Naive thymus-derived CD8-positive, alpha-beta T cell (primary cell): ENCODE results near the gene NGLY1. TPM values are rescaled to one million over a fixed set of nuclear protein-coding genes. Genes with fewer than 3 reads are reported as not detected.
A peak's percentile ranks its signal among the peaks of the same experiment; 100 is the strongest.

Experiments used
- ATAC-seq, 2 donors: fragments of 150-1000 bp; cut with Tn5 transposase in 1 of 2; sonication (Bioruptor Pico), chemical (Tn5 transposase) in 1 of 2; 1 replicate in 1 of 2; 2 replicates in 1 of 2; pipeline ENCODE4 v1.10.0; 2021; ENCODE audit warnings: mild to moderate bottlenecking in 2 of 2, moderate library complexity in 2 of 2
- POLR2A ChIA-PET: fragments of 350-600 bp; sonication (Branson Sonifier 250); formaldehyde crosslinking; loops from one replicate; lab custom pipeline; 2021; ENCODE audit warnings: antibody characterized with exemption; lab: Charles Lee
- DNase-seq, 10 donors: peaks; one replicate each; pipeline versions ENCODE4 v3.0.0 to v3.0.0-alpha.2; 2020 to 2022
- H3K27ac Mint-ChIP-seq, 10 donors: one replicate each; pipeline ENCODE4 v1.8.0; 2020 to 2022; ENCODE audit warnings: mild to moderate bottlenecking in 10 of 10, mixed read lengths in 10 of 10, moderate library complexity in 4 of 10, inconsistent platforms in 1 of 10
- H3K27me3 Mint-ChIP-seq, 5 donors: one replicate each; pipeline ENCODE4 v1.8.0; 2021 to 2022; ENCODE audit warnings: mixed read lengths in 5 of 5
- H3K36me3 Mint-ChIP-seq, 3 donors: one replicate each; pipeline ENCODE4 v1.8.0; 2020 to 2022; ENCODE audit warnings: mixed read lengths in 3 of 3, mild to moderate bottlenecking in 2 of 3, inconsistent platforms in 1 of 3
- H3K4me1 Mint-ChIP-seq, 4 donors: one replicate each; pipeline ENCODE4 v1.8.0; 2021 to 2022; ENCODE audit warnings: mixed read lengths in 4 of 4
- H3K4me3 Mint-ChIP-seq, 10 donors: one replicate each; pipeline ENCODE4 v1.8.0; 2020 to 2022; ENCODE audit warnings: mild to moderate bottlenecking in 10 of 10, mixed read lengths in 10 of 10, moderate library complexity in 6 of 10, inconsistent platforms in 1 of 10
- H3K9me3 Mint-ChIP-seq, 9 donors: one replicate each; pipeline ENCODE4 v1.8.0; 2020 to 2022; ENCODE audit warnings: mixed read lengths in 9 of 9, mild to moderate bottlenecking in 3 of 9, inconsistent platforms in 1 of 9, moderate library complexity in 1 of 9
- polyA plus RNA-seq, 3 donors: library from polyadenylated mRNA; unstranded; fragments of 300-500 nt; fragmentation: Illumina TruSeq; gene quantifications; one replicate each; pipeline ENCODE4 v1.2.3, GENCODE V29; 2021
- total RNA-seq, 8 experiments: library from RNA in 2 of 8; stranded (reverse) in 2 of 8; gene quantifications; one replicate each; pipeline ENCODE4 v1.2.3 and lab custom pipeline; 2021 to 2026

The NGLY1 gene
- total and polyA plus RNA-seq, 5 experiments from 2014 or later: 33.4 to 92.4 (median 52.0) TPM

DNA sequence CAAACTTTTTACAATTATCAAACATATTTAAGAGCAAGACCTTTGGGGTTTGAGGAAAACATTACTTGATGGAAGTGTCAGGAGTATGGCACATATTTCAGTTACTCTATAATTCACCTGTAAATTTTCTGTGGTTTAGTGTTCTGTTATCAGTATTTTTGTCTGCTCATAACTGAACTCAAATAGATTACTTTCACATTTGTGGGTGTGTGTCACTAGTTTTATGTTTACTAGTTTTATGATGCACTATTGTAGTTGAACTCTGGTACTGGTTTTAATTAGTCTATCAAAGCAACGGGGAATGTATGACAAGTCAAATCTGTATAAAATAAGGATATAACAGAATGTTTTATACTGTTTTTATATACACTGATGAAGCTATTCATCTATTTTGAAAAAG lies 33.9 kb upstream of the NGLY1 start:
- no peaks in the 10 kb centered on the region for H3K9me3 Mint-ChIP-seq

DNA sequence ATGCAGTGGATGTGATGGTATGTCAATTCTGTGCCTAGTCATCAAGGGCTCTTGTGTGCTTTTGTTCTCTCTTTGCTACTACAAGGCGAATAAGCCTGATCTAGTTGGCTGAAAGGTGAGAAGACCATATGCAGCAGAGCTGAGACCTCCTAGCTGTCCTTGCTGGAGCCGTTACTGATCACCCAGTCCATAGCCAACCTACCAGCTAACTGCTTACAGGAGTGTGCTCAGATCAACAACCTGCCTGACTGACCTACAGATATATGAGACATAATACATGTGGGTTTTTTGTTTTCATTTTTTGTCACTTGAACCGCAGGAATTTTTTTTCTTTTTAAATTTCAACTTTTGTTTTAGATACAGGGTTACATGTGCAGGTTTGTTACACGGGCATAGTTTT lies 29.4 kb upstream of the NGLY1 start:
- H3K27ac Mint-ChIP-seq: no peak overlapping the region
- H3K36me3 Mint-ChIP-seq: no peaks in the 10 kb centered on the region
- ATAC-seq (no peak), DNase-seq (no peak)
- peaks cover 0 to 2% (median 0%) of the 10 kb centered on the region in 4 donors for H3K4me1 Mint-ChIP-seq
- POLR2A ChIA-PET: no interaction called here
- peaks cover 2 to 12% (median 4%) of the 10 kb centered on the region in 5 donors for H3K27me3 Mint-ChIP-seq
- no peaks in the 10 kb centered on the region for H3K9me3 Mint-ChIP-seq
- H3K4me3 Mint-ChIP-seq: no peak overlapping the region

More for the DNA sequence above, 33.9 kb upstream of the NGLY1 start:
- ATAC-seq: no peak
- no peak for DNase-seq
- Mint-ChIP-seq H3K4me1 (peaks cover 0 to 2% (median 0%) of the 10 kb centered on the region in 4 donors), H3K4me3 (no peak overlapping the region), H3K36me3 (no peaks in the 10 kb centered on the region), H3K27me3 (peaks cover 0 to 4% (median 0%) of the 10 kb centered on the region in 5 donors), H3K27ac (no peak overlapping the region)
- POLR2A ChIA-PET: no interaction called here

DNA sequence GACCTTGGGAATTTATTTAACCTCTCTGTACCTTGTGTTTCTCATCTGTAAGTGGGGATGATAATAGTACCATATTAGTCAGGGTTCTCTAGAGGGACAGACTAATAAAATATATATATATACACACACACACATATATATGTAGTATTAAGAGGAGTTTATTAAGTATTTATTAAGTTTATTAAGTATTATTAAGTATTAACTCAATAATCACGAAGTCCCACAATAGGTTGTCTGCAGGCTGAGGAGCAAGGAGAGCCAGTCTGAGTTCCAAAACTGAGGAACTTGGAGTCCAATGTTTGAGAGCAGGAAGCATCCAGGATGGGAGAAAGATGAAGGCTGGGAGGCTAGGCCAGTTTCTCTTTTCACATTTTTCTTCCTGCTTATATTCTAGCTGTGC lies 21.4 kb upstream of the NGLY1 start:
- no peak for DNase-seq
- Mint-ChIP-seq H3K4me1 (no peaks in the 10 kb centered on the region), H3K4me3 (no peak overlapping the region), H3K9me3 (no peaks in the 10 kb centered on the region), H3K36me3 (no peaks in the 10 kb centered on the region), H3K27me3 (peaks cover 3 to 22% (median 12%) of the 10 kb centered on the region in 5 donors), H3K27ac (no peak overlapping the region)
- POLR2A ChIA-PET: no interaction called here
- no peak for ATAC-seq

DNA sequence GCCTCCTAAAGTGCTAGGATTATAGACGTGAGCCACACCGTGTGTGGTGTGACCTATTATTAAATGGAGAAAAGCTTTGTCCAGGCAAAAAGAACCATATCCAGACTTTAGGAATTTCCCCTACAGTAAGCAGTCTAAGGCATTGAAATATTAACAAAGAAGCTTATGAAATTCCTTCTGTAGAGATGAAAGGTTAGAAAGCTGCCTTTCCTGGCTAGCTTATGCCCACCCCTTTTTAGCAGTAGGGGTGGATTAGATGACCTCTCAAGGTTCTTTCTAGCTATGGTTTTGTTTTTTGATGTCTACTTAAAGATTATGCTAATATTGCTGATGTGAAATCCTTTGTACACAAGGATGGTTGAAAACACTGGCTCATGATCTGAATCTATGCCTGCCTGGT lies 20.6 kb upstream of the NGLY1 start:
- ATAC-seq: no peak
- DNase-seq: no peak
- Mint-ChIP-seq H3K9me3 (no peaks in the 10 kb centered on the region), H3K27ac (no peak overlapping the region), H3K27me3 (peaks cover 3 to 18% (median 11%) of the 10 kb centered on the region in 5 donors), H3K4me3 (no peak overlapping the region), H3K36me3 (no peaks in the 10 kb centered on the region), H3K4me1 (no peaks in the 10 kb centered on the region)
- POLR2A ChIA-PET: no interaction called here

DNA sequence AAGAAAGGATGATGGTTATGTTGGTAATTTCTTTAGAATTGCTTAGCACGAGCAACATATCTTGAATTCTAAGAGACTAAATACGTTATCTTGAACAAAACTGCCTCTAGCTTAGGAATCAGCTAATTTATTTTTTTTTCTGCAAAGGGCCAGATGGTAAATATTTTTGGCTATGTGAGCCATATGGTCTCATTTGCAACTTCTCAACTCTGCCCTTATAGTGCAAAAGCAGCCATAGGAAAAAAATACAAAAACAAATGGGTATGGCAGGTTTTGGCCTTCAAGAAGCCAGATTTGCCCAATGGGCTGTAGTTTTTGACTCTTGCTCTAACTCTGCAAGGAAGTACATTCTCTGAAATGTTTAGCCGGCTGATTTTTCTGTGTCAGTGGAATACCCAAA lies 18.5 kb upstream of the NGLY1 start:
- no peak for DNase-seq
- POLR2A ChIA-PET: no interaction called here
- H3K4me3 Mint-ChIP-seq: no peak overlapping the region

DNA sequence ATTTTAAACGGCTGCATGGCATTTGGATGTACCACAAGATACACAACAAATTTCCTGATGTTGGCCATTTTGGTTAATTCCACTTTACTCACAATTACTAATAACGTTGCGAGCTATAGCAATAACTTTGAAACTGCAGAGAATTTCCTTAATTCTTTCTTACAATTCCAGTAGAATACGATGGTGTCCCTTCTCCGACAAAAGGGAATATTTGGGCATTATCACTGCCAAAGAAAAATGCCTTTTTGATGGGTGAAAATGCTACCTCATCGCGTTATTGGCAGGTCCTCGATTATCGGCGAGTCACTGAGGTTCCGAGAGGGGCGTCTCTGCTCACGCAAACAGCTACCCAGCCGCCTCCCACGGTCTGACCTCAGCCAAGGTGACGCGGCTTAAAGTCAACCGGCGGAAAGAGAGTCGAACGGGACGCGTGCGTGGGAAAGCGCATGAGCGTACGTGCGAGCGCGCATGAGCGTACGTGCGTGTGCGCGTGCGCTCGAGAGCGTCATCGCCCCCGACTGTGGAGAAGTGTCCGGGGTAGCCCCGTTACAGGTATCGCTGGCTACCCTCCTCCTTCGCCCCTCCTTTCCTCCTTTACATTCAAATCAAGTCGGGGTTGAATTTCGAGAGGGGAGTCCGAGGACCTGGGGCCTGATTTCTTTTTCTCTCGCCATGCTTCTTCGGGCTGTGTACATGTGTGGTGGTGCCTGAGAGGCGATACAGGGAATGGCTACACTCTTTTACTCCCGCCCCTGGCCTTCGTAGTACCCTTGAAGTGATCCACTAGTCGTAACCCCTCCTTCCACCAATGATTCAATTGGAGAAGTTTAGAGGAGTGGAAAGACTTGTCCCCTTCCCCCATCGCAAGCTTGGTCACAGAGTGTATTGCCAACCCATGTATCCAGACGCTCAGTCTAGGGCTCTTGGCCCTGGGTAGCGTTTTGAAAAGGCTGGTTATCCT lies 6.6 kb upstream of the NGLY1 start, which contains the start of gene OXSM:
TSS of gene OXSM (plus strand) at position 495 of the 961 bp plus-strand sequence. CDS start 931 bp downstream, outside the sequence.
- ATAC-seq (peak; percentile 93 to 94), DNase-seq (peak; percentile 78 to 95 (median 90))
- Mint-ChIP-seq H3K27ac (peak within 1 kb of the TSS; percentile 92 to 99 (median 98)), H3K36me3 (peaks cover 0 to 9% (median 4%) of the 10 kb centered on the region in 3 donors), H3K4me1 (peaks cover 17 to 53% (median 47%) of the 10 kb centered on the region in 4 donors), H3K9me3 (no peaks in the 10 kb centered on the region), H3K4me3 (peak within 1 kb of the TSS; percentile 94 to 99 (median 98)), H3K27me3 (no peaks in the 10 kb centered on the region)
- POLR2A ChIA-PET: interaction anchor here (1.3 kb wide), 1 partner anchor 9 kb away, joined by 5 read pairs; no protein-coding TSS in a partner anchor

More for the DNA sequence above, 18.5 kb upstream of the NGLY1 start:
- no peak for ATAC-seq
- Mint-ChIP-seq H3K36me3 (no peaks in the 10 kb centered on the region), H3K4me1 (no peaks in the 10 kb centered on the region), H3K27ac (no peak overlapping the region), H3K27me3 (peaks cover 2 to 9% (median 4%) of the 10 kb centered on the region in 5 donors), H3K9me3 (no peaks in the 10 kb centered on the region)

DNA sequence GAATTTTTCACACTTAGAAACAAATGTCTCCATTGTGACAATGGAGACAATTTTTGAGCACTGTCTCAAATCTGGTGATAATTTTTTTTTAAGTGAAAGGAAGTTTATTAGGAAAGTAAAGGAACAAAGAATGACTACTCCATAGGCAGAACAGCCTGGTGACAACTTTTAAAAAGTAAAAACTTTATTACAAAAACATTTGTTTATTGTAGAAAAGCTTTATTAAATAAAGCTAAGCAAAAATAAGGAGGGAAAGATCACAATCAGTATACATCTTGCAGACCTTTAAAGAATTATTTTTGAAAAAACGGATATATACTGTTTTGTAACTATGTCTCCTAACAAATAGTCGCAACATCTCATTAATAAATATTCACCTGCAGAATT lies 6.0 kb upstream of the NGLY1 start:
- peaks cover 13 to 59% (median 43%) of the 10 kb centered on the region in 4 donors for H3K4me1 Mint-ChIP-seq
- peak overlapping the region; percentile 94 to 99 (median 98) for H3K4me3 Mint-ChIP-seq
- DNase-seq: no peak
- POLR2A ChIA-PET: interaction anchor here (1.3 kb wide), 1 partner anchor 8 kb away, joined by 5 read pairs; no protein-coding TSS in a partner anchor
- peak overlapping the region; percentile 92 to 99 (median 98) for H3K27ac Mint-ChIP-seq
- no peaks in the 10 kb centered on the region for H3K9me3 Mint-ChIP-seq
- no peak for ATAC-seq
- peaks cover 0 to 5% (median 0%) of the 10 kb centered on the region in 3 donors for H3K36me3 Mint-ChIP-seq
- no peaks in the 10 kb centered on the region for H3K27me3 Mint-ChIP-seq

DNA sequence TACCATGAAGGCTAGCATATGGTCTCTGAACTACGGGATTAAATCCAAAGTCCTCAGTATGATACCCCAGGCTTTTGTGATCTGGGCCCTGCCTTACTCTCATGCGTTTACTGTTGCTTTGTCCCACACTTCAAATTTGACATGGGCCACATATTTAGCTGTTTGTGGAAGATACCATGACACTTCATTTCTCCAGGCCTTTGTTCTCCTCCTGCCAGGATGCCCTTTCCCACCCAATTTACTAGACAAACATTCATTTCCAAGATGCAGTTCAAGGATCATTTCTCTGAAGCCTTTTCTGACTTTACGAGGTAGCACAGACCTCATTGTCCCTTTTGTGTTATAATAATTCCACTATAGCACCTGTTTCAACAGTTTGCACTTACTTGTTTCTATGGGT lies 4.4 kb upstream of the NGLY1 start:
- peak overlapping the region in 1 of 10 donors; percentile 30 for H3K4me3 Mint-ChIP-seq
- peak overlapping the region in 3 of 10 donors; percentile 28 to 37 (median 37) for H3K27ac Mint-ChIP-seq
- POLR2A ChIA-PET: no interaction called here
- H3K36me3 Mint-ChIP-seq: peaks cover 0 to 2% (median 0%) of the 10 kb centered on the region in 3 donors
- H3K9me3 Mint-ChIP-seq: no peaks in the 10 kb centered on the region
- H3K27me3 Mint-ChIP-seq: no peaks in the 10 kb centered on the region
- DNase-seq (no peak), ATAC-seq (no peak)
- H3K4me1 Mint-ChIP-seq: peaks cover 11 to 55% (median 43%) of the 10 kb centered on the region in 4 donors

DNA sequence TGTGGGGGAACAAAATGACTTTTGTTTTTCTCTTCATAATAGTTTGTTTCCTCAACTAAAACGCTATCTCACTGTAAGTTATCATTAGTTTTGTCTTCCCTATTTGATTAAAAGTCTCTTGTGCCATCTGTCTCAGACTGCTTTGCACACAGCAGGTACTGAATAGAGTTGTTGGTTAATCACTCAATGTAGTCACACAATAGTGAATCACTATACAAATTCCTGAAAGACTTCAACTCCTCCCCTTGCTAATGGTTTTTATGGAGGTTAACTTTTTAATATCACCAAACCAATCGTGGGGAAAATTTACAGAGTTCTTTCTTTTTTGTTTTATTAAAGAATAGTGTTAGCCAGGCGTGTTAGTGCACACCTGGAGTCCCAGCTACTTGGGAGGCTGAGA lies 2.6 kb upstream of the NGLY1 start:
- no peaks in the 10 kb centered on the region for H3K27me3 Mint-ChIP-seq
- H3K4me3 Mint-ChIP-seq: no peak overlapping the region
- no peaks in the 10 kb centered on the region for H3K9me3 Mint-ChIP-seq
- peaks cover 15 to 55% (median 43%) of the 10 kb centered on the region in 4 donors for H3K4me1 Mint-ChIP-seq
- ATAC-seq: no peak
- H3K27ac Mint-ChIP-seq: peak overlapping the region in 1 of 10 donors; percentile 25
- no peak for DNase-seq
- peaks cover 0 to 3% (median 0%) of the 10 kb centered on the region in 3 donors for H3K36me3 Mint-ChIP-seq
- POLR2A ChIA-PET: interaction anchor here (1.0 kb wide), 1 partner anchor 120 kb away, joined by 3 read pairs; no protein-coding TSS in a partner anchor

DNA sequence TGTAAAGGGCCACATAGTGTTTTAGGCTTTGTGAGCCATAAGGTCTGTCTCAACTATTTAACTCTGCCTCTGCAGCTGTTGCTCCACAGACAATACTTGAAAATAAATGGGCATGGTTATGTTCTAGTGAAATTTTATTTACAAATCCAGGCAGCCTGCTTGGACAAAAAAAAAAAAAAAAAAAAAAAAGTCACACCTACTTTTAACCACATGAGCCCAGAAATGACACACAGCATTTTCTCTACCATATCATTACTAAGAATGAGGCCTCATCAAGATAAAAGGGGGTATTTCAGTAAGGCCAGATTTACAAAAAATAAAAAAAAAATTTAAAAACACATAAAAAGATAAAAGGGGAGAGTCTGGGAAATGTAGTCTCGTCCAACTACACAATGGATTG lies 1.7 kb upstream of the NGLY1 start:
- Mint-ChIP-seq H3K27me3 (no peaks in the 10 kb centered on the region), H3K4me1 (peaks cover 13 to 55% (median 43%) of the 10 kb centered on the region in 4 donors), H3K27ac (peak overlapping the region in 3 of 10 donors; percentile 7 to 66 (median 63)), H3K36me3 (peaks cover 0 to 6% (median 0%) of the 10 kb centered on the region in 3 donors), H3K4me3 (peak overlapping the region in 5 of 10 donors; percentile 7 to 88 (median 83)), H3K9me3 (no peaks in the 10 kb centered on the region)
- DNase-seq: no peak
- no peak for ATAC-seq
- POLR2A ChIA-PET: interaction anchor here (0.7 kb wide), 1 partner anchor 1839 kb away, joined by 3 read pairs; no protein-coding TSS in a partner anchor

DNA sequence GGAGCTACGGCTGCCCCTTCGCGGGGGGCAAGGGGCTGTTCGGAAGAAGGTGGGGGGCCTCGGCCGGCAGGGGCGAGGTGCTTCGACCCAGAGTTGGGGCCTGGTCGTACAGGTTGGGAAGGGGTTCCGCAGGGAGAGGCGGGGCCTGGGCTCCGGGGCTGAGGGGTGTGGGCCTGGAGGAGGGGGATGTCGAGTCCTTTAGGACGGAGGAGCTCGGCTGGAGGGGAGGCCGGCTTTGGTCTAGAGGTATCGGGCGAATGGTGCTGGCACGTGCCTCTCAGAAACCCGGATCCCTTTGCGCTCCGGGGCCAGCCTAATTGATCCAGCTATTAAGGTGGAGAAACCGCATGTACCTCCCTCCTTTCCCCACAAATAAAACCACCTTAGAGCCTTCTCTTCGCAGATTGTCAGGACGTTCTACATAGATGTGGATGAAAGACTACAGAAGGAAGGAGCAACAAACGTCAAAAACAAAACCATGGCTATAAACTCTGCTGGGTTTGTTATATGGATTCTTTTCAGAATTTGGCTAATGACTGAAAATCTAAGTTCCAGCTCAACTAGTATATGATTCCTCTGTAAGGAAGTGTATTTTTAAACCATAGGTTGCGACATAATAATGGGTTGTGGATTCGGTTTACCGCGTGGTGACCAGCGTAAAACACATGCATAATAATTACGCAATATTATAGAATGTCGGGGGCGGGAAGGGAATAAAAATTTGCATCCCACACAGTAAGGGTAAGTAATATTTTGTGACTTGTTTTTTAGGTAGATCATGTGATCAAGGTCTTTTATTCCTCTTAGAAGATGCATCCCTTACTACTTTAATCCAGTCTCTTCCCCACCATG lies 644 bp upstream of the NGLY1 start:
- H3K27ac Mint-ChIP-seq: peak overlapping the region; percentile 34 to 92 (median 88)
- peaks cover 0 to 6% (median 0%) of the 10 kb centered on the region in 3 donors for H3K36me3 Mint-ChIP-seq
- POLR2A ChIA-PET: interaction anchor here (0.8 to 2.3 kb wide), 4 partner anchors 20 to 1867 kb away, joined by 3 to 14 read pairs (median 4); partner anchors contain the start of genes NKIRAS1, RPL15 and TOP2B
- peaks cover 11 to 49% (median 43%) of the 10 kb centered on the region in 4 donors for H3K4me1 Mint-ChIP-seq
- no peaks in the 10 kb centered on the region for H3K9me3 Mint-ChIP-seq
- ATAC-seq (peak; percentile 15 to 45), DNase-seq (peak in 1 of 10 donors; percentile 3)
- no peaks in the 10 kb centered on the region for H3K27me3 Mint-ChIP-seq
- H3K4me3 Mint-ChIP-seq: peak overlapping the region; percentile 76 to 91 (median 85)

DNA sequence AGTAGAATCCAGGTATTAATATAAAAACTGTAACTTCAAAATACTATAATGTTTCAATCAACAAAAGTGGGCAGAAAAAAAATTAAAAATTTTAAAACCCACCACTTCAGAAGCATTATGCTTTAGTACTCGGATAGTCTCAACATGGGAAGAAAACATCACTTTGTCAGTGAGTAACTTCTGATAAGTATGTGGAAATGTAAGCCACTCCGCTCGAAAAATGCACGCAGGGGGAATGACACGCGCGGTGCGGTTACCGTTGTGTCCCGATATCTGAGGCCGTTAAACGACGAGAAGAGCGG lies 656 bp downstream of the NGLY1 start:
- H3K27ac Mint-ChIP-seq: peak overlapping the region; percentile 70 to 95 (median 92)
- peak overlapping the region; percentile 84 to 96 (median 94) for H3K4me3 Mint-ChIP-seq
- peaks cover 2 to 17% (median 7%) of the 10 kb centered on the region in 3 donors for H3K36me3 Mint-ChIP-seq
- no peak for DNase-seq
- no peaks in the 10 kb centered on the region for H3K27me3 Mint-ChIP-seq
- H3K4me1 Mint-ChIP-seq: peaks cover 10 to 47% (median 41%) of the 10 kb centered on the region in 4 donors
- no peak for ATAC-seq
- POLR2A ChIA-PET: interaction anchor here (1.3 to 2.3 kb wide), 3 partner anchors 117 to 1866 kb away, joined by 3 to 14 read pairs (median 6); partner anchors contain the start of genes NKIRAS1, RPL15 and TOP2B
- H3K9me3 Mint-ChIP-seq: no peaks in the 10 kb centered on the region
